ENCODE results near the gene CEP135. TPM values are rescaled to one million over a fixed set of nuclear protein-coding genes. Genes with fewer than 3 reads are reported as not detected.
"Not testable (repeated sequence)": the region's sequence is repeated elsewhere in the genome, so short reads cannot be mapped to it uniquely, and the experiment has no call there.

Gene CEP135
- total and polyA plus RNA-seq, 8 donors, result 0.76 to 18.1 (median 6.3) TPM

GRCh38 chr4:56067826-56068225 lies 119.1 kb downstream of the CEP135 start:
- intact Hi-C loops (cut with DNase I; ENCODE audit: low total_unique reads), result no loop called here
- 71 to 89% (median 87%) methylated on average over 6 of the region's 6 CpGs for WGBS, 5 donors
- no peak for DNase-seq
- Histone ChIP-seq H3K4me3 (no peak overlapping the region), H3K4me1 (no peaks in the 10 kb centered on the region), H3K27ac (no peak overlapping the region), H3K27me3 (no peaks in the 10 kb centered on the region), H3K36me3 (no peaks in the 10 kb centered on the region), H3K9me3 (no peaks in the 10 kb centered on the region)
- TF ChIP-seq POLR2AphosphoS5 (IDR thresholded peaks at IDR 0.05) (no peak), CTCF (IDR thresholded peaks at IDR 0.05) (no peak), POLR2A (IDR thresholded peaks at IDR 0.05) (no peak), EP300 (IDR thresholded peaks at IDR 0.05) (no peak)

- H3K36me3 ChIP-seq; H3K27me3 ChIP-seq; H3K4me3 ChIP-seq; DNase-seq; H3K9me3 ChIP-seq; H3K4me1 ChIP-seq; intact Hi-C loops (cut with DNase I; ENCODE audit: low total_unique reads); H3K27ac ChIP-seq: not testable (repeated sequence)
- 84 to 94% (median 90%) methylated on average over 3 of the region's 3 CpGs for WGBS, 5 donors
These were observed 124.0 kb downstream of the CEP135 start for GRCh38 chr4:56072730-56073129.

- WGBS, 5 donors, result 78 to 92% (median 90%) methylated on average over 2 of the region's 2 CpGs
- no peaks in the 10 kb centered on the region for H3K4me1 ChIP-seq
- H3K27me3 ChIP-seq, result no peaks in the 10 kb centered on the region
- intact Hi-C loops (cut with DNase I; ENCODE audit: low total_unique reads), result no loop called here
- no peaks in the 10 kb centered on the region for H3K36me3 ChIP-seq
- H3K27ac ChIP-seq, result no peak overlapping the region
- H3K4me3 ChIP-seq, result no peak overlapping the region
- no peak for DNase-seq
- TF ChIP-seq CTCF (IDR thresholded peaks at IDR 0.05) (no peak), POLR2AphosphoS5 (IDR thresholded peaks at IDR 0.05) (no peak), POLR2A (IDR thresholded peaks at IDR 0.05) (no peak), EP300 (IDR thresholded peaks at IDR 0.05) (no peak)
- H3K9me3 ChIP-seq, result peaks cover 0 to 6% (median 0%) of the 10 kb centered on the region in 4 donors
These were observed 128.9 kb downstream of the CEP135 start for GRCh38 chr4:56077676-56078075.

GRCh38 chr4:56078866-56079265 lies 130.1 kb downstream of the CEP135 start:
- H3K36me3 ChIP-seq, result no peaks in the 10 kb centered on the region
- TF ChIP-seq EP300 (IDR thresholded peaks at IDR 0.05), result no peak
- TF ChIP-seq CTCF (IDR thresholded peaks at IDR 0.05), result no peak
- no peak for TF ChIP-seq POLR2A (IDR thresholded peaks at IDR 0.05)
- no peak for TF ChIP-seq POLR2AphosphoS5 (IDR thresholded peaks at IDR 0.05)
- H3K27ac ChIP-seq, result no peak overlapping the region
- 64 to 71% (median 67%) methylated on average over 4 of the region's 4 CpGs for WGBS, 5 donors
- intact Hi-C loops (cut with DNase I; ENCODE audit: low total_unique reads), result no loop called here
- no peaks in the 10 kb centered on the region for H3K27me3 ChIP-seq
- no peak overlapping the region for H3K4me3 ChIP-seq
- no peak for DNase-seq
- peaks cover 0 to 6% (median 0%) of the 10 kb centered on the region in 4 donors for H3K9me3 ChIP-seq
- no peaks in the 10 kb centered on the region for H3K4me1 ChIP-seq

- H3K4me3 ChIP-seq, result no peak overlapping the region
- DNase-seq, result no peak
These were observed 131.6 kb downstream of the CEP135 start for GRCh38 chr4:56080384-56080783.

More at GRCh38 chr4:56080384-56080783, 131.6 kb downstream of the CEP135 start:
- Histone ChIP-seq H3K9me3 (peaks cover 0 to 6% (median 0%) of the 10 kb centered on the region in 4 donors), H3K27me3 (no peaks in the 10 kb centered on the region), H3K4me1 (no peaks in the 10 kb centered on the region), H3K27ac (no peak overlapping the region), H3K36me3 (no peaks in the 10 kb centered on the region)
- TF ChIP-seq CTCF (IDR thresholded peaks at IDR 0.05) (no peak), EP300 (IDR thresholded peaks at IDR 0.05) (no peak), POLR2A (IDR thresholded peaks at IDR 0.05) (no peak), POLR2AphosphoS5 (IDR thresholded peaks at IDR 0.05) (no peak)
- WGBS, 5 donors, result 83 to 89% (median 87%) methylated on average over 4 of the region's 4 CpGs
- intact Hi-C loops (cut with DNase I; ENCODE audit: low total_unique reads), result no loop called here
